ENCODE results near the gene MCF2L.
"Not testable (repeated sequence)": the region's sequence is repeated elsewhere in the genome, so short reads cannot be mapped to it uniquely, and the experiment has no call there.

The MCF2L gene

DNA sequence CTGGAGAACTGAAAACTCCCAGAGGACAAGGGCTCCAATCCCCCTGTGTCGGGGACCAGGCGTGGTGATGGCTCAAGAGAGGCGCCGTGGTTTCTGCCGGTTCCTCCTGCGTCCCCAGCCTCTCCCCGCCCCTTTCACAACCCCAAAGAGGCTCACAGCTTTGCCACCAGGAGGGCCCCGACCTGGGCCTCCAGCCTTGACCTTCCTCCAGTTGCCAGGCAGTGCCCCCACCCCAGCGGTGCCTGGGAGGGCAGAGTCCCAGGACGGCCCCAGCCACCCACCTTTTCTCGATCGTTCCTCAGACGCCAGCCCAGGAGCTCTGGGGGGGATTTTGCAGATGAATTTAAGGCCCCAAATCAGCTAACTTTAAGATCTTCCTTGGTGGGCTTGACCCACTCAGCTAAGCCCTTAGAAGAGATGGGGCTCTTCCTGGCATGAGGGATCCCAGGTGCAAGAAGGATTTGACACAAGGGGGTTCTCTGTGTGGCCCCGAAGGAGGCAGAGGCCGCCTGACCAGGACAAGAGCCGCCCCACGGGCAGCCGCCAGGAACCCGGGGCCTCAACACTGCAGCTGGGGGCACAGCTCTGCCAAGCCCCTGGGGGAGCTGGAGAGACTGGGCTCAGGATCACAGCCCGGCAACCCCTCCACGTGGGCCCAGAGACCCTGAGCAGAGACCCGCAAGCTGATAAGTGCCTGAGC is 47.0 kb downstream of the MCF2L start:
- DNase-seq (ENCODE audit: low read depth): no peak

DNA sequence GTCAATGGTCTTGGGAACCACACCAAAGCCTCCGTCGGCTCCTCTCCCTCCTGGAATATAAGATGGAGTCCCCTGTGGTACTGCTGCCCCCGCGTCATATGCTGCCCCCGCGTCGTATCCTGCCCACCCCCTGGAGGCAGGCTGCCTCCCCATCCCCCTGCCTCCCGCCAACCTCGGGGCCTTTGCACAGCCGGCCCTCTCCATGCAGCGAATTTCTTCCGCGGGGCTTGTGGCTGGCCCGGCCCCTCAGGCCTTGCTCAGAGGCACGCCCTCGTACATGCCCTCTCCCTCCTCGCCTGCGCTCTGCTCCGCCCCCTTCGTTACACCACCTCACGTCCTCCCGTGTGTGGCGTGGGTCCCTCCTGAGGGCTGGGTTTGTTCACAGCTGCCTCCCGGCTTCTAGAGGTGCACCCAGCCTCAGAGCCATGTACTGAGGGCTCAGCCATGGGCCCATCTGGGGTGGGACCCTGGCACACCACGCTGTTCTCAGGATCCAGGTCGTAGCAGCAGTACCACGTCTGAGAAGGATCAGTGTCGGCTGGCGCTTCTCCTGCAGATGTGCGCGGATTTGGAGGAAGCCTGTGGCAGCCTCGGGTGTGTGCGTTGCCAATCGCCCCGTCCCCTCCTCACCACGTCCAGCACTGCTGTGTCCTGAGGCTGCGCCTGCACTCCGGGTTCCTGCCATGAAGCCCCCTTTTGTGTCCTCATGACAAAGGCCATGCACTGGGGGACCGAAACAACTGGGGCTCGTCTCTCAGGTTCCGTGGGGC is 47.7 kb downstream of the MCF2L start:
- DNase-seq (ENCODE audit: low read depth): no peak

GRCh38 chr13:113017506-113018215 is 48.6 kb downstream of the MCF2L start:
- DNase-seq (ENCODE audit: low read depth): no peak

- DNase-seq (ENCODE audit: low read depth): no peak
These were observed 49.9 kb downstream of the MCF2L start for GRCh38 chr13:113018676-113019465.

GRCh38 chr13:113020323-113021080 is 51.5 kb downstream of the MCF2L start:
- no peak for DNase-seq (ENCODE audit: low read depth)

DNA sequence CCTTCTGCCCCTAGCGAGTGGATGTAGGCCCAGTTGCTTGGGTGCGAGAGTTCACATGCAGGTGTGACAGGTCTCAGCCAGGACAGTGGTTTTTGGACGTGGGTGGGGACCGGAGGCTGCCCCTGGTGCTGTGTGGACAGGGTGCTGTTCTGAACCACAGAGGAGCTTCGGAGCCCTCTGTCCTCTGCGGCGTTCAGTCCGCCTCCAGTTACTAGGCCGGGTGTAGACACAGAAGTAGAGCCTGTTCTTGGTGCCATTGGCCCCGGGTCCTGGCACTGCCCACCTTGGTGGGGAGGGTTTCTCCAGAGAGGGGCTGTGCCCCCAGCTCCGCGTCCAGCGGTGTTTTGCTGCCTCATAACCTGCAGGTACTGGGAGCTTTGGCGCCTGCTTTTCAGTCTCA is 52.4 kb downstream of the MCF2L start:
- DNase-seq (ENCODE audit: low read depth): no peak

GRCh38 chr13:113021811-113022210 is 52.8 kb downstream of the MCF2L start:
- DNase-seq (ENCODE audit: low read depth): no peak

GRCh38 chr13:113022391-113022744 is 53.4 kb downstream of the MCF2L start:
- no peak for DNase-seq (ENCODE audit: low read depth)

- DNase-seq (ENCODE audit: low read depth): no peak
These were observed 53.9 kb downstream of the MCF2L start for GRCh38 chr13:113022745-113023574.

GRCh38 chr13:113023694-113024430 is 54.8 kb downstream of the MCF2L start:
- no peak for DNase-seq (ENCODE audit: low read depth)

- no peak for DNase-seq (ENCODE audit: low read depth)
These were observed 55.5 kb downstream of the MCF2L start for GRCh38 chr13:113024466-113024865.

DNA sequence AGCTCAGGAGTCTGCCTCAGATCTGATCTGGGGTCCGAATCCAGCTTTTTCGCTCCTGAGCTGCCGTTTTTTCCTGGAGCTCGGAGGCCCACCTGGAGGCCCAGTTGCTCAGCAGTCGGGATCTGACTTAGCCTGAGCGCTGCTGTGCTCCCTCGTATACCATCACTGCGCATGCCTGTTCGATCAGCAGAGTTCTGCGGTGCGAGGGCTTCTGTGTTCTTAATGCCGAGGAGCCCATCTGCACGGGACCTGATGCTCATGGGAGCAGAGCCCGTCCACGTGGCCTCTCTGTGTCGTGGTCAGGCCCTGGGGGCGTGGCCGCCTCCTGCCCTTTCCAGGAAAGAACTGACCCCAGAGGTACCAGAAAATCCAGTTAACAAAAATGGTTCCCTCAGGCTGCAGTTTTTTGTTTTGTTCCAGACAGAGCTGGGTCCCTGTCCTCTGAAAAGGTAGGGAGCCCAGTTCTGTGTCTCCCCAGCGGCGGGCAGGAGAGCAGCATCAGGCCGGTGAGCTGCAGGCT is 57.4 kb downstream of the MCF2L start:
- no peak for DNase-seq (ENCODE audit: low read depth)

GRCh38 chr13:113027095-113027494 is 58.1 kb downstream of the MCF2L start:
- no peak for DNase-seq (ENCODE audit: low read depth)

- DNase-seq (ENCODE audit: low read depth): no peak
These were observed 58.6 kb downstream of the MCF2L start for GRCh38 chr13:113027566-113027965.

GRCh38 chr13:113028336-113029060 is 59.5 kb downstream of the MCF2L start:
- DNase-seq (ENCODE audit: low read depth): no peak

DNA sequence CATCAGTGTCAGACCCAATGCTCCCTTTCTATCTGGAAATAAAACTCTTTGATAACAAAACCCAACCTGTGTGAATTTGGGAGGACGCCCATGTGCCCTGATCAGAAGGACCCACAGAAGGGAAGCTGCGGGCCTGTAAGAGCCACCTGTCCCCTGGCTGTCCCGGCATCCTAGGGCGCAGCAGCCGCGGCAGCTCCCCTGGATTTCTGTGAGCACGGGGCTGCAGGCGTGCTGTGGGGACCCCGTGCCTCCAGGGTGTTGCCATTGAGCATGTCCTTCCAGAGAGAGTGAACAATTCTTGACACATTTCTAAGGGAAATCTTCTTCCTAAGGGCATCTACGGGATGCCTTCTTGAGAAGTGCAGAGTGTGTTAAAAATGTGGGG is 60.0 kb downstream of the MCF2L start:
- no peak for DNase-seq (ENCODE audit: low read depth)

- peak; percentile 17 for DNase-seq (ENCODE audit: low read depth)
These were observed 60.7 kb downstream of the MCF2L start for GRCh38 chr13:113029487-113030258.

GRCh38 chr13:113030259-113030640 is 61.2 kb downstream of the MCF2L start:
- DNase-seq (ENCODE audit: low read depth): not testable (repeated sequence)
